PC-9 (cell line): ENCODE results near the gene DSTN.

Source experiments
- CTCF ChIP-seq: fragments of 200-600 bp; sonication (generic); conservative IDR thresholded peaks from 2 replicates; pipeline ENCODE4 v1.6.1; 2017; ENCODE audit warnings: mixed run types, antibody characterized with exemption, mild to moderate bottlenecking, moderate library complexity
- EZH2 ChIP-seq: fragments of 200-600 bp; sonication (generic); IDR thresholded peaks from 2 replicates; pipeline ENCODE4 v1.8.0; 2017; ENCODE audit warnings: antibody characterized with exemption, low read depth

- no peak for TF ChIP-seq CTCF
- no peak for TF ChIP-seq EZH2
Measured at GRCh38 chr20:17608701-17609497, 39.0 kb downstream of the DSTN start.
